ENCODE results near the gene TRIO. TPM values are rescaled to one million over a fixed set of nuclear protein-coding genes. Genes with fewer than 3 reads are reported as not detected.

Gene TRIO
- total RNA-seq, 1 donor from 2014 or later, result 71.6 TPM

DNA sequence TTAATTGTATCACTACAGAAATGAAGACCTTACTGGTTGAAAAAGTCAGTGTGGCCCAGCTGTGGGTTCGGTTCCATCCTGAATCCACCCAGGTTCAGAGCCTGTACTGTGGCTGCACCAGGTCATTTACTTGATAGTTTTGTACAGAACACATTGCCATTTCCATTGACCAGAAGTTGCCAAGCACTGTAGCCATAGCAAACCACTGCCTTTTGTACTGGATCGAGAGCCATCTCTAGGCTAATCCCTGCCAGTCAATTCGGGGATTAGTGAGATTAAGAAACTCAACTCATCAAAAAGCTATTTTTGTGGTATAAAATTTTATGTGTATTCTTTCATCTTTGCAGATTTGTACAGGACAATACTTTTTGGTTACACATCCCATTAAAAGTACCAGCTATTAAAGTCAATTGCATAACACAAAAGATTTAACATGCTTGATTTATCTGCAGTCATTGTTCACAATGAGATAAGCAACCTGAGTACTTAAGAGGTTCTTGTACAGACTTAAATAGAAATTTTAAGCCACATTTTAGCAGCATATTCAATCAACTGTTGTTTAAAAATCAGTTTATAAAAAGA lies 329.9 kb downstream of the TRIO start:
- no peaks in the 10 kb centered on the region for H3K27me3 ChIP-seq (ENCODE audit: control insufficient read depth, insufficient read depth, low read length)
- H3K4me3 ChIP-seq (ENCODE audit: low read depth, low read length), result no peak overlapping the region
- DNase-seq (ENCODE audit: low read depth) (no peak), FAIRE-seq (no peak)
- peaks cover 3% of the 10 kb centered on the region for H3K36me3 ChIP-seq (ENCODE audit: control insufficient read depth, insufficient read depth, low read length)
- TF ChIP-seq, protein P1, sequence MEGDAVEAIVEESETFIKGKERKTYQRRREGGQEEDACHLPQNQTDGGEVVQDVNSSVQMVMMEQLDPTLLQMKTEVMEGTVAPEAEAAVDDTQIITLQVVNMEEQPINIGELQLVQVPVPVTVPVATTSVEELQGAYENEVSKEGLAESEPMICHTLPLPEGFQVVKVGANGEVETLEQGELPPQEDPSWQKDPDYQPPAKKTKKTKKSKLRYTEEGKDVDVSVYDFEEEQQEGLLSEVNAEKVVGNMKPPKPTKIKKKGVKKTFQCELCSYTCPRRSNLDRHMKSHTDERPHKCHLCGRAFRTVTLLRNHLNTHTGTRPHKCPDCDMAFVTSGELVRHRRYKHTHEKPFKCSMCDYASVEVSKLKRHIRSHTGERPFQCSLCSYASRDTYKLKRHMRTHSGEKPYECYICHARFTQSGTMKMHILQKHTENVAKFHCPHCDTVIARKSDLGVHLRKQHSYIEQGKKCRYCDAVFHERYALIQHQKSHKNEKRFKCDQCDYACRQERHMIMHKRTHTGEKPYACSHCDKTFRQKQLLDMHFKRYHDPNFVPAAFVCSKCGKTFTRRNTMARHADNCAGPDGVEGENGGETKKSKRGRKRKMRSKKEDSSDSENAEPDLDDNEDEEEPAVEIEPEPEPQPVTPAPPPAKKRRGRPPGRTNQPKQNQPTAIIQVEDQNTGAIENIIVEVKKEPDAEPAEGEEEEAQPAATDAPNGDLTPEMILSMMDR (IDR thresholded peaks at IDR 0.05; ENCODE audit: insufficient read depth, low read length, severe bottlenecking), result no peak

DNA sequence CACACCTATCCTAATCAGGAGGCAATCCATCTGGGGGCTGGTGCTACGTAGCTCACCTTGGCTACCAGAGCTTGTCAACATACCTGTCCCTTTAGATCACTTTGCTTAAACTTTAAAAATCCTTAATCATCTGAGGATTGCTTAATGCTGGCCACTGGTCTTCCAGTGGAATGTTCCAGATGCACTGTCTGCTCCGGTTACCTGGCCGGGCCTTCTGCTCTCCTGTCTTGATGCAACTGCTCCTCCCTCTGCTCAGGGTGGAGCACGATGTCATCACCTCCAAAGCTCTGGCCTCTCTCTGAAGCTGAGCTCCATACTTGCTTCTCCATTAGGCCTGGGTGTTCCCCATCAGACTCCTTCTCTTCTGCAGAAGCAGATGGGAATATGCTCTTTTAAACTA lies 331.9 kb downstream of the TRIO start:
- FAIRE-seq, result no peak
- no peaks in the 10 kb centered on the region for H3K27me3 ChIP-seq (ENCODE audit: control insufficient read depth, insufficient read depth, low read length)
- H3K4me3 ChIP-seq (ENCODE audit: low read depth, low read length), result no peak overlapping the region
- peak; percentile 97 for DNase-seq (ENCODE audit: low read depth)
- TF ChIP-seq, protein P1 (IDR thresholded peaks at IDR 0.05; ENCODE audit: insufficient read depth, low read length, severe bottlenecking), result no peak
- peaks cover 9% of the 10 kb centered on the region for H3K36me3 ChIP-seq (ENCODE audit: control insufficient read depth, insufficient read depth, low read length)

DNA sequence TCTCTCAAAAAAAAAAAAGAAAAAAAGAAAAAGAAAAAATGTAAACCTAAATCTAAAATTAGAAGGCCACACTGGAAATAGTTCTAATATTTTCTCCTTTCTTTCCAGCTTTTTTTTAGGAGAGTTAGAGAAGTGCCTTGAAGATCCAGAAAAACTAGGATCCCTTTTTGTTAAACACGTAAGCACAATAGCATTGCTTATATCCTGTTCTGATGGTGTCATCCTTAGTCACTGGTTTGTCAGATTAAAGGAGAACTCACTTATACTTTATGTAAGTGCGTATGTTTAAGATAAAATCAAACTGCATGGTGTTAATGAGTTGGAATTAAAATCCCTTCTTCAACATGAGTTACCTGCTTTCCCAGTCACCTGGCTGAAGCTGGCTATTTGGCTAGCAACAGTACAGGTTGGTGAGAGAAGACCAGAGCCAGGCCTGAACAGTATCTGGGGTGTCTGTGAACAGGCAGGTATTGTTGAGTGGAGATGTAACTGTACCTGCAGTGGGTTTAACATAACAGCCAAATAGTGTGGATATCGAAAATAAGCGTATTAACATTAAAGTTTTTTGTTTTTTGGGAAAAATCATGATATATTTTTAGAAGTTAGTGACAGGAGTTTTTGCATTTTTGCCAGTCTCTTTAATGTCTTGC lies 333.8 kb downstream of the TRIO start:
- FAIRE-seq (no peak), DNase-seq (ENCODE audit: low read depth) (peak; percentile 95)
- H3K27me3 ChIP-seq (ENCODE audit: control insufficient read depth, insufficient read depth, low read length), result no peaks in the 10 kb centered on the region
- H3K36me3 ChIP-seq (ENCODE audit: control insufficient read depth, insufficient read depth, low read length), result peaks cover 13% of the 10 kb centered on the region
- TF ChIP-seq, protein P1 (IDR thresholded peaks at IDR 0.05; ENCODE audit: insufficient read depth, low read length, severe bottlenecking), result no peak
- H3K4me3 ChIP-seq (ENCODE audit: low read depth, low read length), result no peak overlapping the region

DNA sequence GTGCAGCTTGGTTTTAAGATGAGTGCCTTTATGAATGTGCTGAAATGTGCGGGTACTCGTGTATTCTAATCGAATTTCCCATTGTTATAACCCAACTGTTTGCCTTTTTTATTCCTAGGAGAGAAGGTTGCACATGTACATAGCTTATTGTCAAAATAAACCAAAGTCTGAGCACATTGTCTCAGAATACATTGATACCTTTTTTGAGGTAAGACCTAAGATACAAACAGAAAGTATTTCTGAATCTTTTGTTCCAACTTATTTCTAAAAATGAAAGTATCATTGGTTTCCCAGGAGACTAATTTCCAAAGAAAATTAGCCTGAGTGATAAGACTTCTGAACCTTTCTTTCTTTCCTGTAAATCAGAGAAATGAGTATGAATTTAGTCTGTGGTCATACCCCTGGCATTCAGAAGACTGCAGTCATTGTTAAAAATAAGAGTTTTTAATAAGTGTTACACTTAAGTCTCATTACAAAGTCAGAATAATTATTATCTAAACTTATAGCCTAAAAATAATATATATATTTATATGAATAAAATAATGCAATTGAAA lies 336.1 kb downstream of the TRIO start:
- Histone ChIP-seq H3K36me3 (ENCODE audit: control insufficient read depth, insufficient read depth, low read length) (peaks cover 16% of the 10 kb centered on the region), H3K4me3 (ENCODE audit: low read depth, low read length) (no peak overlapping the region)

DNA sequence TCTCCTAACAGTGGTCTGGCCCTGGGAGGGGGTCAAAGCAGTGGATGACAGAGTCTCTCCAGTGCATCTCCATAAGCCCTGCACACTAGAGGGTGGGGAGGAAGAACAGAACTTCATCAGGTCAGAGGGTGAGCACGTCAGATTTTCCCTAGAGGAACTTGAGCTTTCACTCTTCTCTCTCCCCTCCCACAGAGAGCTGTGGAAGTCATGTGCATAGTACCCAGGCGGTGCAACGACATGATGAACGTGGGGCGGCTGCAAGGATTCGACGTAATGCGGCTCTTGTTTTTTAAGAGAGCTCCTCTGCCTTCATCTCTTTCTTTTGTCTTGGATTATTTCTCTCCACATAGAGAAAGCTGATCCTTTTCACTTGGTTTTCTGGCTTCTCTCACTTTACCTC lies 338.2 kb downstream of the TRIO start:
- FAIRE-seq, result no peak
- TF ChIP-seq, protein P1 (IDR thresholded peaks at IDR 0.05; ENCODE audit: insufficient read depth, low read length, severe bottlenecking), result no peak
- peaks cover 17% of the 10 kb centered on the region for H3K36me3 ChIP-seq (ENCODE audit: control insufficient read depth, insufficient read depth, low read length)
- no peak for DNase-seq (ENCODE audit: low read depth)
- no peak overlapping the region for H3K4me3 ChIP-seq (ENCODE audit: low read depth, low read length)
- H3K27me3 ChIP-seq (ENCODE audit: control insufficient read depth, insufficient read depth, low read length), result no peaks in the 10 kb centered on the region

More for the DNA sequence above, 336.1 kb downstream of the TRIO start:
- FAIRE-seq, result no peak
- H3K27me3 ChIP-seq (ENCODE audit: control insufficient read depth, insufficient read depth, low read length), result no peaks in the 10 kb centered on the region
- DNase-seq (ENCODE audit: low read depth), result no peak
- TF ChIP-seq, protein P1 (IDR thresholded peaks at IDR 0.05; ENCODE audit: insufficient read depth, low read length, severe bottlenecking), result no peak
